Naive thymus-derived CD4-positive, alpha-beta T cell (primary cell): Measurements from ENCODE around the gene ZCCHC14. TPM values are rescaled to one million over a fixed set of nuclear protein-coding genes. Genes with fewer than 3 reads are reported as not detected.
"Not testable (repeated sequence)": the region's sequence is repeated elsewhere in the genome, so short reads cannot be mapped to it uniquely, and the experiment has no call there.

Experiments
- ATAC-seq: fragments of 150-1000 bp; cut with Tn5 transposase; 2 replicates; pipeline ENCODE4 v1.10.0; 2021; ENCODE audit warnings: mild to moderate bottlenecking, moderate library complexity
- CTCF ChIA-PET: fragments of 350-600 bp; sonication (Branson Sonifier 250); formaldehyde crosslinking; loops from one replicate; lab custom pipeline; 2021; ENCODE audit warnings: antibody characterized with exemption; lab: Charles Lee
- POLR2A ChIA-PET: fragments of 350-600 bp; sonication (Branson Sonifier 250); formaldehyde crosslinking; loops from one replicate; lab custom pipeline; 2021; ENCODE audit warnings: antibody characterized with exemption, inconsistent platforms; lab: Charles Lee
- DNase-seq, 9 donors: peaks; one replicate each; pipeline versions ENCODE4 v3.0.0 to v3.0.0-alpha.2; 2020 to 2022; ENCODE audit warnings: mixed read lengths in 1 of 9
- H3K27ac ChIP-seq: one replicate; pipeline ENCODE4 v1.7.0; 2013; ENCODE audit warnings: mild to moderate bottlenecking, low read depth, low read length, moderate library complexity
- H3K27me3 ChIP-seq, 2 donors: one replicate each; pipeline ENCODE4 v1.7.0; 2013; ENCODE audit warnings: low read length in 2 of 2, mild to moderate bottlenecking in 2 of 2, moderate library complexity in 2 of 2; ENCODE audit not compliant: control insufficient read depth in 2 of 2, insufficient read depth in 2 of 2
- H3K36me3 ChIP-seq, 3 experiments: 1 replicate in 2 of 3; 2 replicates in 1 of 3; pipeline ENCODE4 v1.7.0; 2013; ENCODE audit warnings: low read length in 3 of 3, mild to moderate bottlenecking in 3 of 3, moderate library complexity in 1 of 3; ENCODE audit not compliant: insufficient read depth in 3 of 3, control insufficient read depth in 2 of 3
- H3K4me1 ChIP-seq, 2 donors: one replicate each; pipeline ENCODE4 v1.7.0; 2013; ENCODE audit warnings: low read length in 2 of 2, mild to moderate bottlenecking in 2 of 2, moderate library complexity in 1 of 2; ENCODE audit not compliant: control insufficient read depth in 2 of 2, insufficient read depth in 2 of 2
- H3K4me3 ChIP-seq: 2 replicates; pipeline ENCODE4 v1.7.0; 2013; ENCODE audit warnings: mild to moderate bottlenecking, low read length
- H3K9me3 ChIP-seq, 3 experiments: 1 replicate in 2 of 3; 2 replicates in 1 of 3; pipeline ENCODE4 v1.7.0; 2013; ENCODE audit warnings: low read length in 3 of 3; ENCODE audit not compliant: control insufficient read depth in 2 of 3
- H3K27ac Mint-ChIP-seq, 9 donors: one replicate each; pipeline ENCODE4 v1.8.0; 2020 to 2022; ENCODE audit warnings: mixed read lengths in 9 of 9, mild to moderate bottlenecking in 8 of 9, moderate library complexity in 5 of 9, inconsistent platforms in 2 of 9
- H3K27me3 Mint-ChIP-seq, 5 donors: one replicate each; pipeline ENCODE4 v1.8.0; 2021 to 2022; ENCODE audit warnings: mixed read lengths in 5 of 5, mild to moderate bottlenecking in 1 of 5
- H3K36me3 Mint-ChIP-seq, 5 donors: one replicate each; pipeline ENCODE4 v1.8.0; 2020 to 2022; ENCODE audit warnings: mixed read lengths in 5 of 5, mild to moderate bottlenecking in 3 of 5, inconsistent platforms in 1 of 5
- H3K4me1 Mint-ChIP-seq, 7 donors: one replicate each; pipeline ENCODE4 v1.8.0; 2020 to 2022; ENCODE audit warnings: mixed read lengths in 7 of 7, mild to moderate bottlenecking in 3 of 7, inconsistent platforms in 1 of 7
- H3K4me3 Mint-ChIP-seq, 10 donors: one replicate each; pipeline ENCODE4 v1.8.0; 2020 to 2022; ENCODE audit warnings: mild to moderate bottlenecking in 10 of 10, mixed read lengths in 10 of 10, moderate library complexity in 6 of 10, inconsistent platforms in 2 of 10
- H3K9me3 Mint-ChIP-seq, 11 donors: one replicate each; pipeline ENCODE4 v1.8.0; 2020 to 2022; ENCODE audit warnings: mixed read lengths in 11 of 11, mild to moderate bottlenecking in 4 of 11, inconsistent platforms in 1 of 11, moderate library complexity in 1 of 11
- intact Hi-C, 2 donors: fragments of 100-400 bp; cut with micrococcal nuclease; formaldehyde crosslinking; loops; one replicate each; pipeline ENCODE4 v1.15.1; 2023
- polyA plus RNA-seq, 2 donors: library from polyadenylated mRNA; unstranded; fragments of 300-500 nt; fragmentation: Illumina TruSeq; gene quantifications; one replicate each; pipeline ENCODE4 v1.2.3, GENCODE V29; 2021
- total RNA-seq, 6 experiments: library from RNA in 5 of 6; stranded (reverse) in 5 of 6; gene quantifications; 1 replicate in 5 of 6; 2 replicates in 1 of 6; pipeline ENCODE4 v1.2.3 and lab custom pipeline; 2021 to 2026

The ZCCHC14 gene
- total and polyA plus RNA-seq, 7 experiments from 2014 or later: 0.64 to 34.2 (median 18.3) TPM

GRCh38 chr16:87525352-87525751 is 32.5 kb upstream of the ZCCHC14 start:
- H3K9me3 ChIP-seq: no peaks in the 10 kb centered on the region
- Mint-ChIP-seq H3K36me3 (peaks cover 0 to 10% (median 3%) of the 10 kb centered on the region in 5 donors), H3K27me3 (peaks cover 7 to 15% (median 11%) of the 10 kb centered on the region in 5 donors), H3K4me1 (no peaks in the 10 kb centered on the region), H3K27ac (no peak overlapping the region), H3K9me3 (peaks cover 0 to 23% (median 8%) of the 10 kb centered on the region in 11 donors), H3K4me3 (no peak overlapping the region)
- ChIA-PET POLR2A (no interaction called here), CTCF (no interaction called here)
- no peak for ATAC-seq
- intact Hi-C loops: no loop called here
- H3K27ac ChIP-seq: no peak overlapping the region
- no peaks in the 10 kb centered on the region for H3K4me1 ChIP-seq
- H3K36me3 ChIP-seq: no peaks in the 10 kb centered on the region
- no peak for DNase-seq
- no peak overlapping the region for H3K4me3 ChIP-seq
- H3K27me3 ChIP-seq: no peaks in the 10 kb centered on the region

- Histone ChIP-seq H3K4me1 (no peaks in the 10 kb centered on the region), H3K36me3 (no peaks in the 10 kb centered on the region), H3K4me3 (no peak overlapping the region), H3K27ac (no peak overlapping the region), H3K9me3 (no peaks in the 10 kb centered on the region), H3K27me3 (no peaks in the 10 kb centered on the region)
- DNase-seq (no peak), ATAC-seq (no peak)
- Mint-ChIP-seq H3K27me3 (peaks cover 5 to 15% (median 10%) of the 10 kb centered on the region in 5 donors), H3K9me3 (peaks cover 0 to 13% (median 3%) of the 10 kb centered on the region in 11 donors), H3K27ac (no peak overlapping the region), H3K4me1 (no peaks in the 10 kb centered on the region), H3K4me3 (no peak overlapping the region), H3K36me3 (peaks cover 0 to 4% (median 0%) of the 10 kb centered on the region in 5 donors)
- CTCF ChIA-PET: no interaction called here
- intact Hi-C loops: no loop called here
- POLR2A ChIA-PET: no interaction called here
Measured at GRCh38 chr16:87524407-87524806, 31.6 kb upstream of the ZCCHC14 start.

- H3K27ac Mint-ChIP-seq, ATAC-seq, intact Hi-C loops, H3K36me3 ChIP-seq, H3K27me3 ChIP-seq, DNase-seq, H3K4me3 ChIP-seq, H3K4me3 Mint-ChIP-seq, H3K36me3 Mint-ChIP-seq, H3K4me1 ChIP-seq, H3K9me3 Mint-ChIP-seq, H3K9me3 ChIP-seq, POLR2A ChIA-PET, H3K27ac ChIP-seq, H3K4me1 Mint-ChIP-seq, CTCF ChIA-PET: not testable (repeated sequence)
- H3K27me3 Mint-ChIP-seq: peaks cover 0 to 19% (median 10%) of the 10 kb centered on the region in 5 donors
Measured at GRCh38 chr16:87523605-87524004, 30.8 kb upstream of the ZCCHC14 start.

GRCh38 chr16:87521764-87522163 is 28.9 kb upstream of the ZCCHC14 start:
- H3K36me3 ChIP-seq, POLR2A ChIA-PET, H3K4me3 ChIP-seq, H3K4me3 Mint-ChIP-seq, H3K4me1 ChIP-seq, H3K27me3 ChIP-seq, H3K4me1 Mint-ChIP-seq, DNase-seq, H3K27ac Mint-ChIP-seq, ATAC-seq, intact Hi-C loops, H3K36me3 Mint-ChIP-seq, CTCF ChIA-PET, H3K9me3 ChIP-seq, H3K27ac ChIP-seq, H3K9me3 Mint-ChIP-seq: not testable (repeated sequence)
- peaks cover 0 to 19% (median 10%) of the 10 kb centered on the region in 5 donors for H3K27me3 Mint-ChIP-seq

GRCh38 chr16:87519170-87519569 is 26.3 kb upstream of the ZCCHC14 start:
- H3K4me1 Mint-ChIP-seq, intact Hi-C loops, ATAC-seq, H3K27ac ChIP-seq, POLR2A ChIA-PET, H3K4me3 ChIP-seq, H3K4me3 Mint-ChIP-seq, H3K9me3 ChIP-seq, H3K36me3 ChIP-seq, H3K27me3 ChIP-seq, CTCF ChIA-PET, H3K36me3 Mint-ChIP-seq, H3K27me3 Mint-ChIP-seq, H3K27ac Mint-ChIP-seq, H3K4me1 ChIP-seq, DNase-seq, H3K9me3 Mint-ChIP-seq: not testable (repeated sequence)

GRCh38 chr16:87518430-87519051 is 25.7 kb upstream of the ZCCHC14 start:
- H3K4me1 Mint-ChIP-seq, H3K27me3 ChIP-seq, H3K36me3 ChIP-seq, intact Hi-C loops, H3K9me3 Mint-ChIP-seq, H3K4me3 ChIP-seq, H3K27me3 Mint-ChIP-seq, ATAC-seq, H3K4me3 Mint-ChIP-seq, H3K27ac ChIP-seq, H3K36me3 Mint-ChIP-seq, POLR2A ChIA-PET, H3K9me3 ChIP-seq, H3K4me1 ChIP-seq, DNase-seq, H3K27ac Mint-ChIP-seq, CTCF ChIA-PET: not testable (repeated sequence)
